ENCODE results near the gene CDH10. TPM values are rescaled to one million over a fixed set of nuclear protein-coding genes. Genes with fewer than 3 reads are reported as not detected.

Gene CDH10
- total RNA-seq, 2 experiments from 2014 or later: not detected

- TF ChIP-seq EZH2phosphoT487 (IDR thresholded peaks at IDR 0.05; ENCODE audit: borderline replicate concordance, low read depth, low read length): no peak
- no peak for TF ChIP-seq CTCF (conservative IDR thresholded peaks at IDR 0.05; ENCODE audit: low read length)
- no peaks in the 10 kb centered on the region for H3K9me2 ChIP-seq (ENCODE audit: insufficient read depth, low read length)
- POLR2A ChIA-PET: interaction anchor here (0.7 kb wide), 1 partner anchor 95 kb away, joined by 3 read pairs; no protein-coding TSS in a partner anchor
- no peaks in the 10 kb centered on the region for H3K79me2 ChIP-seq (ENCODE audit: insufficient read depth, low read depth, low read length)
- H3K27ac ChIP-seq (ENCODE audit: low read depth, low read length, poor library complexity, severe bottlenecking): no peak overlapping the region
- no peaks in the 10 kb centered on the region for H4K20me1 ChIP-seq (ENCODE audit: insufficient read depth, low read length)
- H3K4me2 ChIP-seq (ENCODE audit: low read length): no peak overlapping the region
- no peak overlapping the region for H3K4me3 ChIP-seq (ENCODE audit: low read depth, low read length, poor library complexity, severe bottlenecking)
- CTCF ChIA-PET (ENCODE audit: unreplicated experiment): no interaction called here
- H3K4me1 ChIP-seq (ENCODE audit: insufficient read depth, low read length, poor library complexity, severe bottlenecking): no peaks in the 10 kb centered on the region
- no peak for DNase-seq (ENCODE audit: low spot score)
- no TSS peak for BruUV-seq (replicated peaks)
- intact Hi-C loops (cut with micrococcal nuclease; ENCODE audit: unreplicated experiment): no loop called here
- H2AFZ ChIP-seq (ENCODE audit: low read length): no peak overlapping the region
- no peaks in the 10 kb centered on the region for H3K36me3 ChIP-seq (ENCODE audit: insufficient read depth, low read length)
- H3K9me3 ChIP-seq (ENCODE audit: low read length): no peaks in the 10 kb centered on the region
Observed at GRCh38 chr5:24444414-24444813, 200.4 kb downstream of the CDH10 start.

- H3K4me3 ChIP-seq (ENCODE audit: low read depth, low read length, poor library complexity, severe bottlenecking): no peak overlapping the region
- no peak for TF ChIP-seq EZH2phosphoT487 (IDR thresholded peaks at IDR 0.05; ENCODE audit: borderline replicate concordance, low read depth, low read length)
- TF ChIP-seq CTCF (conservative IDR thresholded peaks at IDR 0.05; ENCODE audit: low read length): no peak
- no peaks in the 10 kb centered on the region for H3K4me1 ChIP-seq (ENCODE audit: insufficient read depth, low read length, poor library complexity, severe bottlenecking)
- no peak for DNase-seq (ENCODE audit: low spot score)
- ChIA-PET CTCF (ENCODE audit: unreplicated experiment) (no interaction called here), POLR2A (interaction anchor here (0.6 to 1.0 kb wide), 2 partner anchors 8 to 249 kb away, joined by 3 read pairs; no protein-coding TSS in a partner anchor)
- no peak overlapping the region for H3K4me2 ChIP-seq (ENCODE audit: low read length)
- H4K20me1 ChIP-seq (ENCODE audit: insufficient read depth, low read length): no peaks in the 10 kb centered on the region
- H3K9me2 ChIP-seq (ENCODE audit: insufficient read depth, low read length): no peaks in the 10 kb centered on the region
- H3K79me2 ChIP-seq (ENCODE audit: insufficient read depth, low read depth, low read length): no peaks in the 10 kb centered on the region
- no TSS peak for BruUV-seq (replicated peaks)
- no peak overlapping the region for H3K27ac ChIP-seq (ENCODE audit: low read depth, low read length, poor library complexity, severe bottlenecking)
- H2AFZ ChIP-seq (ENCODE audit: low read length): no peak overlapping the region
- no peaks in the 10 kb centered on the region for H3K9me3 ChIP-seq (ENCODE audit: low read length)
- H3K36me3 ChIP-seq (ENCODE audit: insufficient read depth, low read length): no peaks in the 10 kb centered on the region
- intact Hi-C loops (cut with micrococcal nuclease; ENCODE audit: unreplicated experiment): no loop called here
Observed at GRCh38 chr5:24439465-24439864, 205.3 kb downstream of the CDH10 start.

Small RNAs within 50 kb of the gene (small RNA-seq; reads per million reads assigned to genes)
- gene AC091885.1 (not detected), gene RF00017 (not detected)
